Gastroesophageal sphincter (tissue), 3 donors: ENCODE data around the gene CYB5R4.

Experiments used
- CTCF ChIP-seq, 4 experiments: fragments of 200-600 bp in 2 of 4; fragments of 450-650 bp in 2 of 4; sonication (generic) in 1 of 4; IDR thresholded peaks; one replicate each; pipeline ENCODE4 v1.5.1; 2017 to 2019; ENCODE audit warnings: antibody characterized with exemption in 4 of 4, mild to moderate bottlenecking in 2 of 4, moderate library complexity in 2 of 4
- POLR2AphosphoS5 ChIP-seq: sonication (generic); formaldehyde crosslinking; IDR thresholded peaks from one replicate; pipeline ENCODE4 v1.6.1; 2017; ENCODE audit warnings: antibody characterized with exemption

- TF ChIP-seq CTCF (IDR thresholded peaks at IDR 0.05) (no peak), POLR2AphosphoS5 (no peak)
Measured at GRCh38 chr6:83998021-83998584, 138.6 kb downstream of the CYB5R4 start.
